K562 (cell line): ENCODE measurements around the gene TEX13B.

Experiments used
- CHD4 ChIP-seq: fragments of 200-600 bp; sonication (generic); IDR thresholded peaks from 3 replicates; pipeline ENCODE4 v1.6.1; 2012; ENCODE audit warnings: low read depth, mild to moderate bottlenecking, mixed read lengths, low read length, inconsistent platforms; ENCODE audit not compliant: insufficient read depth, insufficient replicate concordance, poor library complexity, severe bottlenecking
- CTCF ChIP-seq, 3 experiments: IDR thresholded peaks in 2 of 3; conservative IDR thresholded peaks in 1 of 3; 2 replicates each; pipeline ENCODE4 v1.5.1; 2011 to 2012; ENCODE audit warnings: low read length in 3 of 3, mild to moderate bottlenecking in 3 of 3, control low read depth in 2 of 3, improper control_type of control experiment in 1 of 3, inconsistent platforms in 1 of 3, low read depth in 1 of 3, mixed read lengths in 1 of 3, moderate library complexity in 1 of 3; ENCODE audit not compliant: insufficient read depth in 2 of 3
- FOXP4 ChIP-seq: sonication (generic); formaldehyde crosslinking; IDR thresholded peaks from 2 replicates; pipeline ENCODE4 v1.8.0; 2022; ENCODE audit warnings: mild to moderate bottlenecking, missing genetic modification reagents, borderline replicate concordance
- HDAC2 ChIP-seq: fragments of 450-650 bp; IDR thresholded peaks from 2 replicates; pipeline ENCODE4 v1.6.1; 2016; ENCODE audit warnings: mild to moderate bottlenecking
- MAFF ChIP-seq: IDR thresholded peaks from 2 replicates; pipeline ENCODE4 v1.6.1; 2012; ENCODE audit warnings: low read length, improper control_type of control experiment
- MAX ChIP-seq: sonication (generic); formaldehyde crosslinking; IDR thresholded peaks from 2 replicates; pipeline ENCODE4 v1.9.0; 2022; ENCODE audit warnings: mild to moderate bottlenecking, missing genetic modification reagents
- MXI1 ChIP-seq: IDR thresholded peaks from 2 replicates; pipeline ENCODE4 v1.6.1; 2011; ENCODE audit warnings: low read depth, mild to moderate bottlenecking, improper control_type of control experiment, low read length
- PREB ChIP-seq: sonication (generic); formaldehyde crosslinking; IDR thresholded peaks from 2 replicates; pipeline ENCODE4 v1.8.1; 2023; ENCODE audit warnings: mild to moderate bottlenecking, missing genetic modification reagents
- PTBP1 ChIP-seq: fragments of 200-400 bp; formaldehyde crosslinking; IDR thresholded peaks from 2 replicates; pipeline ENCODE4 v1.6.1; 2017; ENCODE audit warnings: low read depth, low read length
- REST ChIP-seq, 2 experiments: fragments of 450-650 bp; formaldehyde crosslinking in 1 of 2; IDR thresholded peaks; 2 replicates each; pipeline versions ENCODE4 v1.4.0 to v1.6.1; 2014 to 2020; ENCODE audit warnings: mild to moderate bottlenecking in 2 of 2, borderline replicate concordance in 1 of 2, low read depth in 1 of 2
- ZBTB43 ChIP-seq: sonication (generic); formaldehyde crosslinking; IDR thresholded peaks from 2 replicates; pipeline ENCODE4 v1.8.0; 2023; ENCODE audit warnings: mild to moderate bottlenecking, missing genetic modification reagents
- ZNF24 ChIP-seq: fragments of 450-650 bp; IDR thresholded peaks from 2 replicates; pipeline ENCODE4 v1.6.1; 2016
- ZNF592 ChIP-seq: fragments of 450-650 bp; IDR thresholded peaks from 2 replicates; pipeline ENCODE4 v1.6.1; 2017; ENCODE audit warnings: antibody characterized with exemption, mild to moderate bottlenecking

- TF ChIP-seq REST (IDR thresholded peaks at IDR 0.05; ENCODE audit: borderline replicate concordance): no peak
- TF ChIP-seq REST (CRISPR knock-in tag; IDR thresholded peaks at IDR 0.05; ENCODE audit: low read depth): no peak
- no peak for TF ChIP-seq MXI1
- TF ChIP-seq PREB (CRISPR knock-in tag): no peak
- no peak for TF ChIP-seq ZNF592
- no peak for TF ChIP-seq FOXP4
- TF ChIP-seq CTCF (IDR thresholded peaks at IDR 0.05 in 2 of 3, conservative IDR thresholded peaks at IDR 0.05 in 1 of 3; ENCODE audit: insufficient read depth in 2 of 3, low read depth in 1 of 3, low read length in 3 of 3): no peak
- no peak for TF ChIP-seq CHD4
- no peak for TF ChIP-seq ZNF24
- no peak for TF ChIP-seq ZBTB43
- TF ChIP-seq MAFF: no peak
- no peak for TF ChIP-seq MAX (CRISPR knock-in tag)
- TF ChIP-seq HDAC2: no peak
- TF ChIP-seq PTBP1: no peak
These were observed 10.5 kb downstream of the TEX13B start for GRCh38 chrX:107971636-107972035.
